Activated CD4-positive, alpha-beta T cell treated with anti-CD3 and anti-CD28 coated beads for 4 hours (primary cell): ENCODE measurements around the gene CDKN2B-AS1.

Experiments
- DNase-seq, 2 donors: peaks; one replicate each; pipeline ENCODE4 v3.0.0-alpha.2; 2020

CDKN2B-AS1 gene

GRCh38 chr9:22098643-22099332, 104.2 kb downstream of the CDKN2B-AS1 start:
- no peak for DNase-seq

- no peak for DNase-seq
Observed at GRCh38 chr9:22100626-22101025, 106.0 kb downstream of the CDKN2B-AS1 start.

GRCh38 chr9:22102146-22103053, 107.8 kb downstream of the CDKN2B-AS1 start:
- DNase-seq = no peak

- no peak for DNase-seq
Observed at GRCh38 chr9:22103685-22104575, 109.3 kb downstream of the CDKN2B-AS1 start.

GRCh38 chr9:22105005-22105722, 110.6 kb downstream of the CDKN2B-AS1 start:
- no peak for DNase-seq

- no peak for DNase-seq
Observed at GRCh38 chr9:22107202-22108045, 112.8 kb downstream of the CDKN2B-AS1 start.

- no peak for DNase-seq
Observed at GRCh38 chr9:22108581-22109370, 114.2 kb downstream of the CDKN2B-AS1 start.

GRCh38 chr9:22111176-22111953, 116.8 kb downstream of the CDKN2B-AS1 start:
- no peak for DNase-seq

- no peak for DNase-seq
Observed at GRCh38 chr9:22111954-22112247, 117.3 kb downstream of the CDKN2B-AS1 start.

- no peak for DNase-seq
Observed at GRCh38 chr9:22112870-22113821, 118.6 kb downstream of the CDKN2B-AS1 start.

- no peak for DNase-seq
Observed at GRCh38 chr9:22114956-22115355, 120.4 kb downstream of the CDKN2B-AS1 start.

- no peak for DNase-seq
Observed at GRCh38 chr9:22116758-22117157, 122.2 kb downstream of the CDKN2B-AS1 start.

- no peak for DNase-seq
Observed at GRCh38 chr9:22117511-22118384, 123.2 kb downstream of the CDKN2B-AS1 start.

GRCh38 chr9:22118810-22119521, 124.4 kb downstream of the CDKN2B-AS1 start:
- no peak for DNase-seq

- peak in 1 of 2 donors; percentile 8 for DNase-seq
Observed at GRCh38 chr9:22119522-22120158, 125.0 kb downstream of the CDKN2B-AS1 start.

GRCh38 chr9:22120159-22120549, 125.6 kb downstream of the CDKN2B-AS1 start:
- no peak for DNase-seq
